Activated CD4-positive, alpha-beta T cell treated with anti-CD3 and anti-CD28 coated beads, Interleukin-2, amount 50 U/mL, for 24 hours (primary cell): ENCODE data around the gene RFPL4A.
"Not testable (repeated sequence)": the region's sequence is repeated elsewhere in the genome, so short reads cannot be mapped to it uniquely, and the experiment has no call there.

ENCODE experiments used
- DNase-seq, 2 donors: peaks; one replicate each; pipeline ENCODE4 v3.0.0-alpha.2; 2020; ENCODE audit warnings: low read depth in 1 of 2, low spot score in 1 of 2

RFPL4A gene

DNA sequence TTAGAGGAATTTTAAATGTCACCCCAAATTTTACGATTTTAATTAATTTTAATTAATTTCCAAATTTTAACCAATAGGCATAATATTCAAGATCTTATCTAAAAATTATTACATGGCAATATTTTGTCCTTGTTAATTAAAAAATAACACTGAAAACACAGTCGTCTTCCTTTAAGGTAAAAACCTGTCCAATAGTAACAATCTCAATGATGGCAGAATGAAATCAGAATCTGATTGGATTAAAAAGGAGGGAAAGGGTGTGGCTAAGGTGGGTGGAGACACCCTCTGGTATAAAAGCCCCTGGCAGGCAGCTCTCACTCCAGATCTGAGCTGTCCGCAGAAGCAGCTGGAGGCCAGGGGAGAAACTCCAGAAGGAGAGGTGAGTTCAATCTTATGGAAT is at the start of gene RFPL4A:
Gene RFPL4A (plus strand): TSS at position 301 of the 400 bp plus-strand sequence. CDS start 2,704 bp downstream, outside the sequence.
- not testable (repeated sequence) for DNase-seq

DNA sequence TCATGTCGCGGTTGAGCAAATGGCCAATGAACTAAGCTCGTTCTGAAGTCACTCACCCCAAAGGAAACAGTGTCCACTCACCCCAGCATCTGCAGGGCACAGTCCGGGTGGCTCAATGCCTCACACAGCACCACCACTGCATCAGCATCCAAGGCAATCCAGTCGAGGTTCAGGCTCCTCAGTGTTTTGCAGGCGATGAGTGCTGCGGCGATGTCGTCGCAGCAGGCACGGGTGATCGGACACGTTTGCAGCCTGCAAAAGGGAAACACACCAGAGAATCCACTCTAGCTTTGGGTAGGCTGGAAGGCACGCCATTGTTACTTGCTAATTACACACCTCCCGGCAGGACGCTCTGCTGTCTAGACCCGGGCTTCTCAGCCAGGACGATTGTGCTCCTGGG is 47.2 kb upstream of the RFPL4A start:
- no peak for DNase-seq

DNA sequence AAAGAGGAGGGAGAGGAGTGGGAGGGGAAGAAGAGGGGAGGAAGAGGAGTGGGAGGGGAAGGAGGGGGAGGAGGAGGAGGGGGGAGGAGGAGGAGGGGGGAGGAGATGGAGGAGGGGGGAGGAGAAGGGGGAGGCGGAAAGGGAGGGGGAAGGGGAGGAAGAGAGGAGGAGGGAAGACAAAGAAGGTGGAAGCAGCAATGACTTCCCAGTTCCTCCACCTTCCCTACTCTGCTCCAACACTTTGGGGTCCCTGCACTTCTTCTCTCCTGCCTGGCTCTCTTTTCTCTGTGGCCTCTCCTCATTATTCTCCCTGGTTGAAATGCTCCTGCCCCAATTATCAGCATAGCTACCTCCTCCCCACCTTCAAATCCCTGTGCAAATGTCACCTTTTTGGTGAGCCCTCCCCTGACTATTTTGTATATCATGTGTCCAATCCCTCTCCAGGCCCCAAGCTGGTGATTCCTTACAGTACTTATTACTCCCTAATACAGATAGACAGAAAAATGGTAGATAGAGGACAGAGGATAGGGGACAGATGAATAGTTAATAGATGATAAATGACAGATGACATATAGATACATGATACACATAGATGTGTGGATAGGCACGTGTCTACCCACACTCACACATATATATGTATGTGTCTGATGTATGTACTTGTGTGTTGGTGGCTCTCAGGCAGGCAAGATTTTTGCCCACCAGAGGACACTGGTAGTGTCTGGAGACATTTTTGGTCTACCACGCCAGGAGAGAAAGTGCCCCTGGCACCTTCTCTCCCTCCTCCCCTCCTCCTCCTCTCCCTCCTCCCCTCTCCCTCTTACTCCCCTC is 45.9 kb upstream of the RFPL4A start:
- no peak for DNase-seq

DNA sequence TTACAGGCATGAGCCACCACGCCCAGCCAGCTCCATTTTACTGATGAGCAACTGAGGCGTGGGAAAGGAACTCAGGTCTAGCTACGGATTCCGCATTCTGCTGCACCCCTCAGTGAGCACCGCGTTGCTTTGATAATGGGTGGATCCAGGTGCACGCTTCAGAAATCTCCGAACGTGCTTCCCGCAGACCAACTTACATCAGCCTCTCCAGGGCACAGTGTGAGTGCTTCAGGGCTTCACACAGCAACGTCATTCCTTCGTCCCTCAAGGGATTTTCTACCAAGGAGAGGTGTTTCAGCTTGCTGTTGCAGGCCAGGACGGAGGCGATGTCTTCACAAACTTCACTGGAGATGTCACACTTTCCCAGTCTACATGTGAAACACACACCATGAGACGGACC is 42.4 kb upstream of the RFPL4A start:
- DNase-seq: no peak

DNA sequence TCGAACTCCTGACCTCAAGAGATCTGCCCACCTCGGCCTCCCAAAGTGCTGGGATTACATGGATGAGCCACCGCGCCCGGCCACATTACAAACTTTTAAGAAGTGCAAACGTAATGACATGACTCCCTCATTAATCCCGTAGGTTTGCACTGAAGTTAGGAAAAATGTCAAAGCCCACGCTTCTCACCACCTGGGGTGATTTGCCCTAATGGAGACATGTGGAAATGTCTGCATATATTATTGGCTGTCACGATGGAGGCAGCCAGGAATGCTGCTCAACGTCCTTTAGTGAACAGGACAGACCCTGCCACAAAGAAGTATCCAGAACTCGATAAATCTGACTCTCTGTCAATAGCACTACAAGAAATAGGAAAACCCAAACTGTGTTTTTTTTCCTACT is 41.6 kb upstream of the RFPL4A start:
- DNase-seq: no peak

DNA sequence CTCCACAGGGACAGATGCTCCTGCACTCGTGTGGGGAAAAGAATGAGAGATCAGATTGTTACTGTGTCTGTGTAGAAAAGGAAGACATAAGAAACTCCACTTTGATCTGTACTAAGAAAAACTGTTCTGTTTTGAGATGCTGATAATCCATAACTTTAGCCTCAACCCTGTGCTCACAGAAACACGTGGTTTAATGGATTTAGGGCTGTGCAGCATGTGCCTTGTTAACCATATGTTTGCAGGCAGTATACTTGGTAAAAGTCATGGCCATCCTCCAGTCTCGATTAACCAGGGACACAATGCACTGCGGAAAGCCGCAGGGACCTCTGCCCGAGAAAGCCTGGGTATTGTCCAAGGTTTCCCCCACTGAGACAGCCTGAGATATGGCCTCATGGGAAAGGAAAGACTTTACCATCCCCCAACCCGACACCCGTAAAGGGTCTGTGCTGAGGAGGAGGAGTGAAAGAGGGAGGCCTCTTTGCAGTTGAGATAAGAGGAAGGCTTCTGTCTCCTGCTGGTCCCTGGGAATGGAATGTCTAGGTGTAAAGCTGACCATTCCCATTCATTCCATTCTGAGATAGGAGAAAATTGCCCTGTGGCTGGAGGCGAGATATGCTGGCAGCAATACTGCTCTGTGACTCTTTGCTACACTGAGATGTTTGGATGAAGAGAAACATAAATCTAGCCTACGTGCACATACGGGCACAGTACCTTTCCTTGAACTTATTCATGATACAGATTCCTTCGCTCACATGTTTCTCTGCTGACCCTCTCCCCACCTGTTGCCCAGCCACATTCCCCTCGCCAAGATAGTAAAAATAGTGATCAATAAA is 40.8 kb upstream of the RFPL4A start:
- DNase-seq: not testable (repeated sequence)

DNA sequence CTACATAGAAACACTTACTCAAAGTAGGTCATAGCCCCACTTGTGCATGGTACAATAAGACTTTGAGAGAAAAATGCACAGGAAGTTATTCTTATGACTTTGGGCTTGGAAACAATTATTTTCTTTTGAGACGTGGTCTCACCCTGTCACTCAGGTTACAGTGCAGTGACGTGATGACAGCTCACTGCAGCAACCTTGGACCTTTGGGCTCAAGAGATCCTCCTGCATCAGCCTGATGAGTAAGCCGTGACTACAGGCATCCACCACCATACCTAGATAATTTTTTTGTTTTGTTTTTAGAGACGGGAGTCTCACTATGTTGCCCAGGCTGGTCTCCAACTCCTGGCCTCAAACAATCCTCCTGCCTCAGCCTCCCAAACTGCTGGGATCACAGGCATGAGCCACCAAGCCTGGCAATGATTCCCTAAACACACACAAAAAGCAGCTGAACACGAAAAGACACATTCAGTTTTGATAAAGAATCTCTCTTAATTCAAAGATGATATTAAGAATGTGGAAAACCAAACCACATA is 38.6 kb upstream of the RFPL4A start:
- no peak for DNase-seq

DNA sequence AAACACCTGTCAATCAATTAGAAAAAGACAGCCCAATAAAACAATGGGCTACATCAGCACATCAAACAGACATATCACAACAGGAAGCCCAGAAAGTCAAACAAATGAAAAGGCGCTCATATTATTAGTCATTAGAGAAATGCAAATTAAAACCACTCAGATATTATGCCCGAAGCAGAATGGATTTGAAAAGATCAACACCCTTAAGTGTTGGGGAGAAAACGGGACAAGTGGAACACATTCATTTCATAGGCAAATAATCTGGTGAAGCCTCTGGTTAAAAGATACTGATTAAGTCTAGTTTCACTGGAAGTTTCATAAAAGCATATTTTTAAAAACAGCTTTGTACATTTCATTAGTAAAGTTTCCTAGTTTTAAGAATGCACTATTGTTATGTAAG is 38.1 kb upstream of the RFPL4A start:
- no peak for DNase-seq

DNA sequence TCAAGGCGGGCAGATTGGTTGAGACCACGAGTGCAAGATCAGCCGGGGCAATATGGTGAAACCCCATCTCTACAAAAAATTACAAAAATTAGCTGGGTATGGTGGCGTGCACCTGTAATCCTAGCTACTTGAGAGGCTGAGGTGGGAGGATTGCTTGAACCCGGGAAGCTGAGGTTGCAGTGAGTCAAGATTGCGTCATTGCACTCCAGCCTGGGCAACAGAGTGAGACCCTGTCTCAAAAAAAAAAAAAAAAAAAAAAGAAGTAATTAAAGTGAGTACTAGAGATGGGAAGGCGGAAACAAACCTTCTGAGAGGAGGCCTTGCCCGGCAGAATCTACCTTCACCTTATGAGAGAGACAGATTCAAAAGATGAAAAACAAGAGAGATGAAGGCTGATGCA is 35.4 kb upstream of the RFPL4A start:
- DNase-seq: no peak

DNA sequence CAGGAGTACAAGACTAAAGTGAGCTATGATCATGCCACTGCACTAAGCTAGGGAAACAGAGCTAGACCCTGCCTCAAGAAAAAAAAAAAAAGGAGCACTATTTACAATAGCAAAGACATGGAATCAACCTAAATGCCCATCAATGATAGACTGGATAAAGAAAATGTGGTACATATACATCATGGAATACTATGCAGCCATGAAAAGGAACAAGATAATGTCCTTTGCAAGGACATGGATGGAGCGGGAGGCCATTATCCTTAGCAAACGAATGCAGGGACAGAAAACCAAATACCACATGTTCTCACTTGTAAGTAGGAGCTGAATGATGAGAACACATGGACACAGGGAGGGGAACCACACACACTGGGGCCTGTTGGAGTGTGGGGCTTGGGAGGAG is 28.5 kb upstream of the RFPL4A start:
- DNase-seq: not testable (repeated sequence)

DNA sequence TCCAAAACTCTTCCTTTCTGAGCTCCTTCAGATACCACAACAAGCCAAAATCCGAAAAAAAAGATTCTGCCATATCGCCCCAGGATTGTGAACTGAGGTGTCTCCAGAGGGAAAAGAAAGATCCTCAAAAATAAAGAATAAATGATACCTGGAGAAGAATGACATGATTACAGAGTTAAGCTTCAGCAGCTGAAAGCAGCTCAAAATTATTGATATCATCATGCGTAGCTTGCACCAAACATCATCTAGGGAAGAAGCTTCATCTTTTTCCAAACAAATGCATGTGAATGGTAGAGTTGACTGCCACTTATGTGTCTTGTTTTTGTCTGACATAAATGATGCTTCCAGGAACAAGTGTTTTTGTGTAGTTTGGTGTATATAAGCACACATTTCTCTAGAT is 20.6 kb upstream of the RFPL4A start, which contains the start of gene NLRP9:
Gene NLRP9 (minus strand): TSS at position 101 of the 400 bp plus-strand sequence. CDS start 28 bp downstream, at position 73.
- DNase-seq: no peak

DNA sequence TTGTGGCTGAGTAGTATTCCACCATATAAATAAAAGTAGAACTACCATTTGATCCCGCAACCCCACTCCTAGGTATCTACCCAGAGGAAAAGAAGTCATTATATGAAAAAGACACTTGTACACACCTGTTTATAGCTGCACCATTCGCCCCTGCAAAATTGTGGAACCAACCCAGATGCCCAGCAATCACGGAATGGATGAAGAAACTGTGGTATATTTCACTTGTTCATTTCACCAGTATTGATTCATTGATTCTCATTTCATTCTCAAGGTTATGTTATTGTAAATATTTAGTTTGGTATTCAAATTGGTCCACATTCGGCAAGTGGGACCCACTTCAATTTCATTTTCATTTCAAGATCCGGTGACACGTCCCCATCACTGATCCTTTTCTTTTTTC is 8.2 kb upstream of the RFPL4A start:
- no peak for DNase-seq

DNA sequence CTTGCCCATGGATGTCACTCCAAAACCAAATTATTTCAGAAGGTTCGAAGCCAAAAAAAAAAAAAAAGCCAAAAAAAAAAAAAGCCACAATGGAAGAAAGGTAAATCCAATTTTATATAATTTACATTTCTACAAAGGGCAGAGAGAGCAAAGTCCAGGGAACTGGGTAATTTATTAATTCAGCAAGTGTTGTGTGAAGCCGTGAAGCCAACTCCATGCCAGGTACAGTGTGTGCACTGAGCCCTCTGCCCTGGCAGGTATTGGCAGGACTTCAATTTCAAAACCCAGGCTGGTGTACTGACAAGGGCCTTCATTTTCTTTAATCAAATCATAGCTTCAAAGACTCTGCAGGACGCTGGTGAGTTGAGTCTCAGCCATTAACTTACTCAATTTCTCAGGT is 5.5 kb upstream of the RFPL4A start:
- no peak for DNase-seq

DNA sequence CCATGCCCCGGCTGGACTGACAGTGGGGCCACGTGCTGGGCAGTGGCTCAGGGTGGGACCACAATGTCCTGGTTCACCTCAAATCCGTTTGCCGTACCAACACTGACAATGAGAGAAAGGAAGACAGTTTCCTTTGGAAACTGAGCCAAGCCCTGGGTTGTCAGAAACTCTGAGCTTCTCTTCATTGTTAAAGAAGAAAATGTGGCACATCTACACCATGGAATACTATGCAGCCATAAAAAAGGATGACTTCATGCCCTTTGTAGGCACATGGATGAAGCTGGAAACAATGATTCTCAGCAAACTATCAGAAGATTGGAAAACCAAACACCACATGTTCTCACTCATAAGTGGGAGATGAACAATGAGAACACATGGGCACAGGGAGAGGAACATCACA is 2.1 kb upstream of the RFPL4A start:
- not testable (repeated sequence) for DNase-seq

DNA sequence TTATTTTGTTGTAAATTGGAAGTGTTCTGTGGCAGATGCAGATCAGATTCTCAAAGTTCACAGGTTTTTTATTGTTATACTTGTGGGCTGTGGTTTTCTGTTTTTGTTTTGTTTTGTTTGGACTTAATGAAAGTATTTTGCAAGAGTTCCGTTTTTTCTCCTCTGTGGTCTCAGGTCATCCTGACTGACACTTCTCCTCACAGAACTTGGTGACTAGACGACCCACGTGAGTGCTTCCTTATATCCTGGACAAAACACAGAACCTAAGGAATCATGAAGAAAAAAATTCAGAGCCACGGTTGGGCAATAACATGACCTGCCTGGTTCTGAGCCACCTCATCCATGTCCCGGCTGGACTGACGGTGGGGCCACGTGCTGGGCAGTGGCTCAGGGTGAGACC is 7.6 kb downstream of the RFPL4A start:
- DNase-seq: no peak

DNA sequence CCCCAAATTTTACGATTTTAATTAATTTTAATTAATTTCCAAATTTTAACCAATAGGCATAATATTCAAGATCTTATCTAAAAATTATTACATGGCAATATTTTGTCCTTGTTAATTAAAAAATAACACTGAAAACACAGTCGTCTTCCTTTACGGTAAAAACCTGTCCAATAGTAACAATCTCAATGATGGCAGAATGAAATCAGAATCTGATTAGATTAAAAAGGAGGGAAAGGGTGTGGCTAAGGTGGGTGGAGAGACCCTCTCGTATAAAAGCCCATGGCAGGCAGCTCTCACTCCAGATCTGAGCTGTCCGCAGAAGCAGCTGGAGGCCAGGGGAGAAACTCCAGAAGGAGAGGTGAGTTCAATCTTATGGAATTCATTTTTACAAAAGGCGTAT is 9.9 kb downstream of the RFPL4A start, which contains the start of gene RFPL4AL1:
Gene RFPL4AL1 (plus strand): TSS at position 301 of the 400 bp plus-strand sequence. CDS start 2,687 bp downstream, outside the sequence.
- not testable (repeated sequence) for DNase-seq

DNA sequence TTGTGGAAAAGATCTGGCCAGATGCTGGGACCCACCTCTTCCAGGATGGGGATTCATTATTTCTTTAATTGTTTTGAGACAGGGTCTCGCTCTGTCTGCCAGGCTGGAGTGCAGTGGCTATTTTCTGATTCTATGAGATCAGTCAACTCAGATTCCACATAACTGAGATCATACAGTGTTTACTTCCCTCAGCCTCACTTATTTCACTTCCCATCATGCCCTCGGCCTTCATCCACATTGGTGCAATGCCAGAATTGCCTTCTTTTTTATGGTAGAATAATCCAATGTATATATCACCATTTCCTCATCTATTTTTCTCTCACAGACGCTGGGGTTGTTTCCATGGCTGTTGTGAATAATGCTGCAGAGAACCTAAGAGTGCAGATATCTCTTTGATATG is 10.7 kb downstream of the RFPL4A start:
- not testable (repeated sequence) for DNase-seq

DNA sequence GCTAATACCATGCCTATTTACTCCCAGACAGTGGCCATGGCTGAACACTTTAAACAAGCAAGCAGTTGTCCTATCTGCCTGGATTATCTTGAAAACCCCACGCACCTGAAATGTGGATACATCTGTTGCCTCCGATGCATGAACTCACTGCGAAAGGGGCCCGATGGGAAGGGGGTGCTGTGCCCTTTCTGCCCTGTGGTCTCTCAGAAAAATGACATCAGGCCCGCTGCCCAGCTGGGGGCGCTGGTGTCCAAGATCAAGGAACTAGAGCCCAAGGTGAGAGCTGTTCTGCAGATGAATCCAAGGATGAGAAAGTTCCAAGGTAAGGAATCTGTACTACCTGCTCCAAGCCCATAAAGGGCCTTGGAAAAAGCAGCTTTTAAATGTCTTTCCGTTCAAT is 18.6 kb downstream of the RFPL4A start:
- no peak for DNase-seq

DNA sequence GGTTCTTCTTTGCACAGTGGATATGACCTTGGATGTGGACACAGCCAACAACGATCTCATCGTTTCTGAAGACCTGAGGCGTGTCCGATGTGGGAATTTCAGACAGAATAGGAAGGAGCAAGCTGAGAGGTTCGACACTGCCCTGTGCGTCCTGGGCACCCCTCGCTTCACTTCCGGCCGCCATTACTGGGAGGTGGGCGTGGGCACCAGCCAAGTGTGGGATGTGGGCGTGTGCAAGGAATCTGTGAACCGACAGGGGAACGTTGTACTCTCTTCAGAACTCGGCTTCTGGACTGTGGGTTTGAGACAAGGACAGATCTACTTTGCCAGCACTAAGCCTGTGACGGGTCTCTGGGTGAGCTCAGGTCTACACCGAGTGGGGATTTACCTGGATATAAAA is 19.4 kb downstream of the RFPL4A start:
- DNase-seq: no peak

DNA sequence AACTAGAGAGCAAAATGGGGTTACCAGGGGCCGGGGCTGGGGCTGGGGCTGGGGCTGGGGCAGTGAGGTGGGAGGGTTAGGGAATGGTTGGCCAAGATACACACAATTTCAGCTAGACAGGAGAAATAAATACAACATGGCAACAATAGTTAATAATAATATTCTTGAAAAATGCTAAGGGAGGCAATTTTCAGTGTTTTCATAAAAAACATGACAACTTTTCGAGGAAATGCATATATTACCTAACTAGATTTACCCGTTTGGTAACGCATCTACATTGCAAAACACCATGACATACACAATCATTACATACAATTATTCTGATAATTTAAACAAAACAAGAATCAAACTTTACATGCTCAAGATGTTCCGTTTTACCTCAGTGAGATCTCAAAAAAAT is 22.2 kb downstream of the RFPL4A start:
- no peak for DNase-seq

DNA sequence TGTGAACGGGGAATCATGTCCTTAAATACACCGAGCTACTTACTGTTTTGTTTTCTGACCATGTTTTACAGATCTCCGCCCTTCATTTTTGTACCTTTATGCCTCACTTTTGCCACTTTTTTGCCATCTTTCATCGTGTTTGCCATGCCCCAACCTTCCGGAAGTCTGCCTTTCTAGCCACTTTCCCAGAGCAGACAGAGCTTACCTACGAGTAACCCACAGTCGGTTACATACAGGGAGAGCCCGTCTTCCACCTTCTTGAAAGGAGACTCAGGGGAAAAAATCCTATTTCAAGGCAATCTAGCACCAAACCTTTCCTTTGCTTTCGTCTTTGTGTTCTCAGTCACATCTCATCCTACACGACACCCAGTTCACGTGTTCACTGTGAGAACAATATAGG is 36.1 kb downstream of the RFPL4A start:
- DNase-seq: no peak

DNA sequence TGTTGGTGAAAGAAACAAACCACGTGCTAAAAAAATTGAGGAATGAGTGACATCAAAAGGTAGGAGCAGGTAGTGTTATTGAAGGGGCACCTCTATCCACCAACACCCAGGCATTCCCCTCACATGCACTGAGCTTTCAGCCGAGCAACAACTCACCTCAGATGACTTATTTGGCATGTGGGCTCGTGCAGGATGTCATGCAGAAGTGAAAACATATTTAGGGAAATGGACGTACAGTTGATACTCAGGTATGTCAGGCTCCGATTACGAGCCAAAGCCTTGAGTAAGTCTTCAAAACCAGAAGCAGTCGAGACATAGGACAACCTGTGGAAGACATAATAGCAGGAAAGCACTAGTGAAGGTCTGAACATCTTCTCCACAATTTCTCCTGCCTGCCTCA is 42.5 kb downstream of the RFPL4A start:
- no peak for DNase-seq
